ENCODE measurements around the gene SULT2B1.
"Not testable (repeated sequence)": the region's sequence is repeated elsewhere in the genome, so short reads cannot be mapped to it uniquely, and the experiment has no call there.

Gene SULT2B1

DNA sequence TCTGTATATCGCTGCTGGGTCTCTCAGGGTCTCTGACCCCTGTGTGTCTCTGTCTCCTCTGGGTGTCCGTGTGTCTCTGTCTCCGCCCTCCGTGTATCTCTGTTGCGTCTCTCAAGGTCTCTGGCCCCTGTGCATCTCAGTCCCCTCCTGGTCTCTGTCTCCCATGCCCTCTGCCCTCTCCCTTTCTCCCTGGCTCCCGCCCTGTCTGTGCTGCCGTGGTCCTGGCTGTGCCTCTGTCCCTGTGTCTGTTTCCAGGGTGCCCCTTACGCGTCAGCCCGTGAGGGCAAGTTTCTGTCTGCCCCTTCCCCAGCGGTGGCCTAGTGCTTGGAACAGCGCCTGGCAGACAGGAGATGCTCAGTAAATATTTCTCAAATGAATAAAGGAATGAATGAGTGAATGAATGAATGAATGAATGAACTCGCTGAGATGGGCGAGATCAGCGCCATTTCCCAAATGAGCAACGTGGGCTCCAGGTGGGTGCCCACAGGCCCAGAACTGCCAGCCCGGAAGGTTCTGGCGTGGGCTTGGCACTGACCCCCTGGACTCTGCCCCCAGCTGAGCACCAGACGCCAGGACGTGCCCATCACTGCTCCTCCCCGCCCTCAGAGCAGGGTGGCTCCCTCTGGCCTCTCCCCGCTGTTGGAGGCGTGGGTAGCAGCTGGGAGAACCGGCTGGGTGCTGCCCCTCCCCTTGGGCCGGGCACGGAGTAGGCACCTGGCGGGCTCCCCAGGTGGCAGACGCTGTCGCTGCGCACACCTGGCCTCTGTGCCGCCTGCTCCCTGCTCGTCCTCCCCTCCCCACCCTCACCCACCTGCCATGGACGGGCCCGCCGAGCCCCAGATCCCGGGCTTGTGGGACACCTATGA is at the start of gene SULT2B1:
SULT2B1 (plus strand) TSS at position 736 of the 866 bp plus-strand sequence; CDS start at position 817, 81 bp downstream.
- DNase-seq = peak in 1 of 2 experiments; percentile 52

DNA sequence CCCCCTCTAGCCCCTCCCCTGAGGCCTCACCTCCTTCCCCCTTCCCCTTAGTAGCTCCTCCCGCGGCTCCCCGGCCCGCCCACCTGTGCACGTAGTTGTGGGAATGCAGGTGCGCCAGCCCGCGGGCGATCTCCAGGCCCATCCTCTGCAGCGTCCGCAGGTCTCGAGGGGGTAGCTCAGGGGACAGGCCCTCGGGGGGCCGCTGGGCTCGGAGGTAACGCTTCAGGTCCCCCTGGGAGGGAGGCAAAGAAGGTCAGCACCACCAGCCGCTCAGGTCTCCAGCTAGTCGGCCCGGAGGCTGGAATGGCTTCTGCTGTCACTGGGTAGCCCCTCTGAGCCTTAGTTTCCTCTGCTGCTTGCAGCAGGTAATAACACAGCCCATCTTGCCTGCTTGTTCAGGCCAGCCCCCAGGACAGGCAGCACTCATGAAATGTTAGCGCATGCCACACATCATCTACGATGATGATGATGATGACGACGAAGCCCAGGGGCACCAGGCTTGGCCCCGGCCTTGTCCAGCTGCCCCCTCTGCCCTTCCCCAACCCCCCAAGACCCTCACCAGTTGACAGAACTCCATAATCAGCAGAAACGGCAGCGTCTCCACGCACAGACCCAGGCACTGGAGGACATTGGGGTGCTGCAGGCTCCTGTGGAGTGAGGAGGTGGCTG is 49.5 kb upstream of the SULT2B1 start:
- DNase-seq = no peak

DNA sequence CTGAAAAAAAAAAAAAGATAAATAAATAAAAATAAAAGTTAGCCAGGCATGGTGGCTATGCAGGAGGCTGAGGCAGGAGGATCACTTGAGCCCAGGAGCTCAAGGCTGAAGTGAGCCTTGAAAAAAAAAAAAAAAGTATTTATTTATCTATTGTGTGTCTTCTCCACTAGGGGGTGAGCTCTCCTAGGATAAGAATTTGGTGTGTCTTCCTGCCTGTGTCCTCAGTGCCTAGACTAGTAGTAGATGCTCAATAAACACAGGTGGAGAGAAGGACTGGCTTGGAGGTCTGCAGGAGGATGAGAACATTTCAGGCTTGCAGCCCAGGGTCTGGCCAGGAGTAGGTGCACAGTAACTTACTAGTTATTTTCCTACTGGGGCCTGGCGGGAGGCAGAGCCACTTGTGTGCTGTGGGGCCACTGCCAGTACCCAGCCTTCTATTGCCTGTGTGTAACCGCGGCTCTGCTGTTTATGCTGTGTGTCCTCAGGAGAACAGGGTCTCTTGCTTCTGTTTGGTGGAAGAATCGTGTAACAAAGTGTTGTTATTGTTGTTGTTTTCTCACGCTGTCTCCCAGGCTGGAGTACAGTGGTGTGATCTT is 45.7 kb upstream of the SULT2B1 start:
- DNase-seq = peak in 1 of 2 experiments; percentile 50

DNA sequence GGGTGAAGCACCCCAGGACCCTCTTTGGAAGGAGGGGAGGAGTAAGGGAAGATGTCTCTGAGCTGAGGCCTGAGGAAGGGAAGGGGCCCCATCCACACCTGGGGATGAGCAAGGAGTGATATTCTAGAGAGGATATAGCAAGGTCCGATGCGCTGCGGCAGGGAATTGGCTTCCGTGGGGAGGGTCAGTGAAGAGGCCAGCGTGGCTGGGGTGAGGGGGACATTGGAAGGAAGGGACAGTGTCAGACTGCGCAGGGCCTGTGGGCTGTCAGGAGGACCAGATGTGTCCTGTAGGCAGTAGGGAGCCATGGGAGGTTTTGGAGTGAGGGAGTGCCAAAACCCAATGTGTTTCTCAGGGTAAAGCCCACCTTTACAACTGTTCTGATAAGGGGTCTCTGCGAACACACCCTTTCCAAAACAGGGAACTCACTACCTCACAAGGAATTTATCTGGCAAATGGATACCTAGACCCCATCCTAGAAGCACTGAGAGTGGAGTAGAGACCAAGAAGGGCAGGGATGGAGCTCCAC is 44.0 kb upstream of the SULT2B1 start:
- DNase-seq = no peak

DNA sequence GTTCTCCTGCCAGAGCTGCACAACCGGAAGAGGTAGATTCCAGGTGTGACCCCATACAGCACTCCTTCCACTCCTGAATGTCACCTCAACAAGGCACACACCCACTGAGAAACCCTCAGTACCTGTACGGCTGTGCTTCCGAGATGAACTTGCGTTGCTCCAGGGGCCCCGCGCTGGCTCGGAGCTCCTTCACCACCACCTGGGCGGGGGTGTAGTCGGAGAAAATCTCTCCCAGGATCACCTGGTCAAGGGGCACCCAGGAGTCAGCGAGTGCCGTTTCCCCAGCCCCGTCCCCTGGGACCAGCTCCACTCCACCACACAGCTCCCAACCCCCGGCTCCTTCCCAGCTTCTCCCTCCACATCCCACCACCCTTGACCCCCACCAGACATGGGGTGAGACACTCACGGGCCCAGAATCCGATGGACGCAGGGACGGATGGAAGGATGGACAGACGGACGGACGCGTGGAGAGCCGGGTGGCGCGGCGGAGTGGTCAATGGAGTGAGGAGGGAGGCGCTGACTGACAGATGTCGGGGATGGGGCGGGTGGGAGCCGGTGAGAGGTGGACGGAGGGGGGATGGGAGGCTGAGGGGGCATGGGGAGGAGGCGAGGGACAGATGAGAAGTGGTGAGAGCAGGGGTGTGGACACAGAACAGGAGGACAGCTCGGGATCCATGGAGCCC is 43.1 kb upstream of the SULT2B1 start:
- DNase-seq = no peak

DNA sequence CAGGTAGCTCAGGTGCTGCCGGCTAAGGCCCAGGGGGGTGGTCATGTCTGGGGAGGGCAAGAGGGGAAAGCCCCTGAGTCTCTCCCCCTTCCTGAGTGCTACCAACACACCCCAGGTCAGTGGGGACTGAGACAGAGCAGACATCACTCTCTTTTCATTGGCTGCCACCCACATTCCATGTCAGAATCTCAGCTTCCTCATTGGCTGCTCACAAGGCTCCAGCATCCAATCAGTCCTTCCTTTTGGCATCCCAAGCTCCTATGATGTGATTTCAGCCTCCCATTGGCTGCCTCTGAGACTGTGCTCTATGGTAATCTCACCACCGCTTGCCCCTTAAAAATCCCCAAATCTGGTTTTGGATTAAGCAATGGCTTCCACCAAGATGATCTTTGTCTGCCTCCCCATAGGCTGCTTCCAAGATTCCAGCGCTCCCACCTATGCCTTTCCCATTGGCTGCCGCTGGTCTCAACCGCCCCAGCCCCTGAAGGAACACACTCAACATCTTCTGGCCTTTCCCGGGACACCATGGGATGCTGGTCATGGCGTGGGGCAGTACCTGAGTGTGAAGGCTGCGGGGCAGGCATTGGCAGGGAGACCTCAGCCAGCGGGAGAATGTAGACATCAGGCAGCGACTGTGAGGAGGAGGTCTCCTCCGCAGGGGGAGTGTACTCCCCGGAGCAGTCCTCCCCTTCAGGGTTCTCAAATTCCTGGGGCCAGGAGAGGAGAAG is 42.3 kb upstream of the SULT2B1 start:
- DNase-seq = no peak

DNA sequence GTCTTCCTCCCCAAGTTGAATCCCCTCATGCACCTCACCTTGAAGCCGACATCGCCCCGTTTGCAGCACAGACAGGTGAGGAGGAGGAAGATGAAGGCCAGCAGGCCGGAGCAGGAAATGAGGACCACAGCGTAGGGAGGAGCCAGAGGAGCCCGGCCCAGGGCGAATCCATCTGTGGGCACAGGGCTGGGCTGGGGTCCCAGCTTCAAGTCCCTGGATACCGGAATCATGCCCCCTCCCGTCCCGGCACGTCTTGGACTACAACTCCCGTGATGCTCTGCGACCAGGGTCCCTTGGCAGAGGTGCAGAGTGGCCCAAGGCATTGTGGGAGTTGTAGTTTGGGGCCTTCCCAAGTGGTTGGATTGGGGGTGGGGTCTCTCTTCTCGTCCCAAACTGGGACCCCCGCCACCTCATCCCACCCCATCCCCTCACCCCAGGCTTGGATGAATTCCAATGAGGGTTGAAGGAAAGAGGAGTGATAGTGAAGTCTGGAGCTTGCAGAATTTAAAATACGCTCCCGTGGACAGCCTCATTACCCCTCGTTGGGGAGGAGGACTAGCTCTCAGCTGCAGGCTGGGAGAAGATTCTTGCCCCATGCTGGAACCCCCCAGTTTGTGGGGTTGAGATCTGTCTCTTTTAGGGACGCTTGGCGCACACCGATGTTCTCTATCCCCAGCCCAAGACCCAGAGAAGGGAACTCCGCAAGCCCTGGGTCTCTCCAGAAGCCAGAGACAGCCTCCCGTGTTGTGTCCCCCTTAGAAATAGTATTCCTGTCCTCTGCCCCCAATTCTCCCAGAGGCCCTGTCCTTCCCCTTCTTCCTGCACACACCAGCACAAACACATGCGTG is 41.3 kb upstream of the SULT2B1 start:
- peak; percentile 60 to 71 for DNase-seq

DNA sequence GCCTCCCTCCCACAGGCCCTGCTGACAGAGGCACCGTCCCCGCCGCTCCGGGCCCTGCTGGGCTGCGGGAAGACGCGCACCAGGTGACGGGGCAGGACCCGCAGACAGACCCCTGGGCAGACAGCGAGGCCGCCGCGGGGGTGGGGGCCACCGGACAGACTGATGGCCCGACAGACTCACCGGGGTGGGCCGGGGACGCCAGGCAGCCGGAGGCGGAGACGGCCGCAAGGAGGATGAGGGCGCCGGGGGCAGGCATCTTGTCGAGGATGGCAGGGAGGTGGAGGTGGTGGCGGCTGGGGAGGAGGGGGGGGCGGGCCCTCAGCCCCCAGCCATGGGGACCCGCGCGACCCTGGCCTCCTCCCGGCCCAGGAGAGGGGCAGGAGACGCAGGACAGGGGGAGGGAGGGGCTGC is 40.6 kb upstream of the SULT2B1 start:
- no peak for DNase-seq

DNA sequence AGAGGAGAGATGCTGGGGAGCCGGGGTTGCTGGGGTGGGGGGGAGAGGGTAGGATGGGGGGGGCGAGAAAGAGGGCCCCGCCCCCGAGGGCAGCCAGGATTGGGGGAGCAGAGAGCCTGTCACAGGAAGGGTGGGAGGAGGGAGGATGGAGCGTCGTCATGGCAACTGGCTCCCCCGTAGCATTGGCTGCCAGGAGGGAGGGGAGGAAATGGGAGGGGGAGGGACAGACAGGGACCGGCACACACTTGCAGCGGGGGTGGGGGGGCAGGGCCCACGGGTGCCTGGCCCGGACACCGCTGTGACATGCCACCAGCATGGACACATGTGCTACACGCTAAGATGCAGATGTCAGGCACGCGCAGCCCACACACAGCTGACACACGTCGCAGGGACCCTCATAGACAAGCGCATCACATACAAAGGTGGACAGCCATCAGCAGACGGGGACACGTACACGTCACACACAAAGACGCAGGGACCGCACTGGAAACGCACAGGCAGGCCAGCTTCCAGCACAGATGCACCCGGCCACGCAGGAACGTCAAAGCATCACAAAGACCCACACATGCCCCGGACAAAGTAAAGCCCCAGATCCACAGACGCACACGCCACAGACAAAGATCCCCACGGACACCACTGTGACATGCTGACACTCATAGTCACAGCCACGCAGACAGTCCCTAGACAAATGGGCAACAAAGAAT is 40.0 kb upstream of the SULT2B1 start, which contains the start of gene LMTK3:
LMTK3 (minus strand) TSS at position 36 of the 704 bp plus-strand sequence. CDS start 259 bp downstream, outside the sequence.
- peak; percentile 90 to 93 for DNase-seq

DNA sequence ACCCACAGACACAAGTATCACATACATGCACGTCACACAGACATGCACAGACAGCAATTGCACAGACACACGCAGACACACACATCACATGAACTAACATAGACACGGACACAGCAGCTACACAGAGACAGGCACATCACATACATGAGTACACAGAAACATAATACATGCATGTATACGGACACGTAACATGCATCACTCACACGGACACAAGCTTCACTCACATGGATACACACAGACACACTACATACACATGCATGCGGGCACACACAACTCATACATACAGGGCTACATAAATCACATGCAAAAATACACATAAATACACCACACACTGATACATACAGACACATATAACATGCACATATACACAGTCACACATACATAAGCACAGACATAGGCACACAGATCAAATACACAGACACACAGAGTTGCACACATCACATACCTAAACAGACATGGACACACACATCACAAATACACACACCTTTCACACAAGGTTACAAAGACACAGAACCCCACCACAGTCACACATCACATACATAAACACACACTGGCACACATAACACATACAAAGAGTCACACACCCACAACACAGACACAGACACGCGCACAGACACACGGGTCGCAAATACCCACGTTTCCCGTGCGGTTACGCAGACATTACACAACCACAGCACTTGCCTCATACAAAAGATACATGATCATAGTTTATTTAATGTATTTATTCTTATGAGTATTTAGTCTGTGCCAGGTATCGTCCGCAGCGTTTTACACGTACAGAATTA is 39.3 kb upstream of the SULT2B1 start:
- DNase-seq = no peak

DNA sequence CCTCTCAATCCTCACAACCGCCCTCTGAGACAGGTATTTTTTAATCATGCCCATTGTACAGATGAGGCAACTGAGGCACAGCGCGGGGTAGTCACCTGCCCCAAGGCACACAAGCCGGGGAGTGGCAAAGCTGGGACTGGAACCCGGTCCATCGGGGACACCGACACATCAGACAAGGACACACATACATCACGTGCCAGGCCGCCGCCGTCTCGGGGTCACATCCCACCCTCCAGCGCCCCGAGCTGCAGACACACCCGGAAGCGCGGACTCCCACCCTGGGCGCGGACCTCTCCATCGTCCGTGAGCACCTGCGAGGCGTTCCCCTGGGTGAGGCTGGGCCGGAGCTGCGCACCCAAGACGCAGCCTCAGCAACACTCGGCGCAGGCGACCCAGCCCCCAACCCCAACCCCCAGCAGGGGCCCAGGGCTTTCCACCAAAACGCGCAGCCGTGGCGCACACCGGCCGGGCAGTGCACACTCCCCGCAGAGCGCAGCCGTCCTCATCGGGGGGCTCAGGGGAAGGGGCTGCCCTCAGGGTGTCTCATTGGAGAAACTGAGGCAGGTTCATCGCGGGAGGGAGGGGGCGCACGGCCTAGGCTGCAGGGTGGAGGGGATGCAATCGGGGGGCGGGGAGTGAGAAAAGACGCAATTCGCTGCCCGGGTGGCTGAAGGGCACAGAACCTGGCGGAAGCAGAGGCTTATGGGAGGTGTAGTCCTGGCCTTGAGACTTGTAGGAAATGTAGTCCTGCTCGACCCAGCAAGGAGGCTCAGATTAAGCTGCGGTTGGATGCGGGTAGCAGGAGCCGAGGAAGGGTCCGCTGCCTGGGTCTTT is 38.5 kb upstream of the SULT2B1 start:
- DNase-seq = peak; percentile 86 to 89

DNA sequence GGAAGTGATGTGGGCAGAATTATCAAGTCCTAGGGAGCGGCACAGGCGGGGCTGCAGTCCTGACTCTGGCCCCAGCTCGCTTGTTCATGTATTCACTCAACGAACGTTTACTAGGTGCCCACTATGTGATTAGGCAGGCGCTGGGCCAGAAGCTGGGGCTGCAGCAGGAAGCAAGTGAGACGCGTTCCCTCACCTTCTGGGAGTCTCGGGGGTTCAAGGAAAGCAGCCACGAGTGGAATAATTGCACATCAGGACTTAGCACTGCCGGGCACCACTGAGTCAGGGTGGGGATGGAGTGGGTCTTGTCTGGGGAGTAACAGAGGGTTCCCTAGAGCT is 37.9 kb upstream of the SULT2B1 start:
- DNase-seq = no peak

DNA sequence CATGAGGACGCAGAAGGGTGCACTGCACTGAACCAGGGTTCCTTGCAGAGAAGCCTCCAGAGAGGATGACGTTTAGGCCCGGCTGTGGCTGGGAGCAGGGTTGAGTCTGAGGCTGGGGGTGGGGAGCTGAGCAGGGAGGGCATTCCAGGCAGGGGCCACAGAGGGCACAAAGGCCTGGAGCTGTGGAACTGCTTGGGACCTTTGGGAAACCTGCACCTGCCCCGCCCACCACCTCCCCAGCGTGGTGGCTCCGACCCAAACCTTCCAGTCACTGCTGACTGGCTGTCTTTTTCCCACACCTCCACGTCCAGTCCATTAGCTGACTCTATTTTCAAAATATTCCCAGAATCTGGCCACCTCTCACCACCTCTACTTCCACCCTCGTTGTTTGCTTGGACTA is 35.4 kb upstream of the SULT2B1 start:
- no peak for DNase-seq

DNA sequence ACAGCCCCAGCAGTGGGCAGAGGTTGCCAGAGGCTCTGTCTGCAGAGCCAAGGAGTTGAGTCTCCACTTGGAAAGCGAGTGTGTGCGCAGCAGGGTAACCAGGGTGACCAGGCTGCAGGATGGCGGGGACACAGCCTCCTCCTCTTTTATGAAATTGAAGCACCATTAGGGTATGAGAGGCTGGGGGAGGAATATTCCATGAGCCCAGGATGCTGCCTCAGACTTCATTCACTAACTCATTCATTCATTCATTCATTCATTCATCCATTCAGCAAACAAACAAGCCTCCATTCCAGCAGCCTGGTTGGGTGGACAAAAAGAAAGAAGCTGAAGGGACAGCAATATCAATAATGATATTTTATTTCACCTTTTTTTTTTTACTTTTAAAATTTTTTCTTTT is 33.8 kb upstream of the SULT2B1 start:
- no peak for DNase-seq

DNA sequence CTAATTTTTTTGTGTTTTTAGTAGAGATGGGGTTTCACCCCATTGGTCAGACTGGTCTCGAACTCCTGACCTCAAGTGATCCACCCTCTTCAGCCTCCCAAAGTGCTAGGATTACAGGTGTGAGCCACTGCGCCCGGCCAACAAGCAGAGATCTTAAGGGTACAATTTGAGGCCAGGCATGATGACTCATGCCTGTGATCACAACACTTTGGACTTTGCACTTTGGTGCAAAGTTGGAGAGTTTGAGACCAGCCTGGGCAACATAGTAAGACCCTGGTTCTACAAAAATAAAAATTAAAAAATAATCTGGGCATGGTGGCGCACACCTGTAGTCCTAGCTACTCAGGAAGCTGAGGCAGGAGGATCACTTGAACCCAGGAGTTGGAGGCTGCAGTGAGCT is 32.5 kb upstream of the SULT2B1 start:
- not testable (repeated sequence) for DNase-seq

DNA sequence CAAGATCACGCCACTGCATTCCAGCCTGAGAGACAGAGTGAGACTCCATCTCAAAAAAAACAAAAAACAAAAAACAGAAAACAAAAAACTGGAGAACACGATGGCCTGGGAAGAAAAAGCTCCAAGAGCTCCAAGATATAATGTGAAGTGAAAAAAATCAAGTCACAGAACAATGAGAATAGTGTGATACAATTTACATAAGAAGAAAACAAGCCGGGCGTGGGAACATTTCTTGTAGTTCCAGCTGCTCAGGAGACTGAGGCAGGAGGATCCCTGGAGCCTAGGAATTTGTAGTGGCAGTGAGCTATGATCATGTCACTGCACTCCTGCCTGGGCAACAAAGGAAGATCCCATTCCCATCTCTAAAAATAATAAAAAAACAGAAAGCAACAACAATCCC is 31.8 kb upstream of the SULT2B1 start:
- DNase-seq = no peak

DNA sequence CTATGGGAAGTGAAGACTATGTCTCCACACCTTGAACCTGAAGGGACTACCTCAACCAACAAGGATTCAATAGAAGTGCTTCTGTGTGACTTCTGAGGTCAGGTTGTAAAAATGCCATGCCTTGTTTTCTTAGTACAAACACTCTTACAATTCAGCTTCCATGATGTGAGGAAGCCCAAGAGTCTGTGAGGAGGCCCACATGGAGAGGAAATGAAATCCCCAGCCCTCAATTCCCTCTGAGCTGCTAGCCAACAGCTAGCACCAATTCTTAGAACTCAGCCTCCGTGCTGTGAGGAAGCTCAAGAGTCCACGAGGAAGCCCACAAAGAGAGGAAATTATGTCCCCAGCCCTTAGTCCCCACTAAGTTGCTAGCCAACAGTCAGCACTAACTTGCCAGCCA is 27.8 kb upstream of the SULT2B1 start:
- no peak for DNase-seq

DNA sequence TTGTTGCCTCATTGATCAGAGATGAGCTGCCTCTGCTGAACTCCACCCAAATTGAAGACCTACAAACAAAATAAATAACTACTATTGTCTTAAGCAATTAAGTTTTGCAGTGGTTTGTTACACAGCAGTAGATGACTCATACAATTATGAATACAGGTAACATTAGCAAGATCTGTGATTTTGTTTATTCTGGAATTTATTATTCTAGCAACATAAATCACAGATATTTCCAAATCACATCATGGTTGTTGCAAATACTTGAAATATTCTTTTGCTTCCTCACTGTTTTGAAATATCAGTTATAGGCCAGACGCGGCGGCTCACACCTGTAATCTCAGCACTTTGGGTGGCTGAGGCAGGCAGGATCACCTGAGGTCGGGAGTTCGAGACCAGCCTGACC is 27.2 kb upstream of the SULT2B1 start:
- no peak for DNase-seq

DNA sequence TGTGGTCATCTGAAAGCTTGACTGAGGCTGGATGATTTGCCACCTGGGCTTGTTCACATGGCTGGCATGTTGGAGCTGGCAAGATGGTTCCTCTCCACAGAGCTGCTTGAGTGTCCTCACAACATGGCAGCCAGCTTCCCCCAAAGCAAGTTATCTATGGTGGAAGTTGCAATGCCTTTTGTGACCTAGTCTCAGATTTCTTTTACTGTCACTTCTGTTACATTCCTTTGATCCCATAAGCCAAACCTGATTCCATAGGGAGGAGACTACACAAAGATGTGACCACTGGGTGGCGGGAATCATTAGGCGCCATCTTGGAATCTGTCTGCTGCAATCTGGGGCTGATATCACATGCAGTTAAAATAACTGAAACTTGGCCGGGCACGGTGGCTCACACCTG is 22.8 kb upstream of the SULT2B1 start:
- DNase-seq = no peak

Measured in NCI-H524 (cell line).